GM18520 (cell line): ENCODE results near the gene LIPG.
"Not testable (repeated sequence)": the region's sequence is repeated elsewhere in the genome, so short reads cannot be mapped to it uniquely, and the experiment has no call there.

Source experiments
- ATAC-seq: cut with Tn5 transposase; IDR thresholded peaks from one replicate; pipeline ENCODE4 v1.9.1; 2021; ENCODE audit not compliant: unreplicated experiment

LIPG gene

DNA sequence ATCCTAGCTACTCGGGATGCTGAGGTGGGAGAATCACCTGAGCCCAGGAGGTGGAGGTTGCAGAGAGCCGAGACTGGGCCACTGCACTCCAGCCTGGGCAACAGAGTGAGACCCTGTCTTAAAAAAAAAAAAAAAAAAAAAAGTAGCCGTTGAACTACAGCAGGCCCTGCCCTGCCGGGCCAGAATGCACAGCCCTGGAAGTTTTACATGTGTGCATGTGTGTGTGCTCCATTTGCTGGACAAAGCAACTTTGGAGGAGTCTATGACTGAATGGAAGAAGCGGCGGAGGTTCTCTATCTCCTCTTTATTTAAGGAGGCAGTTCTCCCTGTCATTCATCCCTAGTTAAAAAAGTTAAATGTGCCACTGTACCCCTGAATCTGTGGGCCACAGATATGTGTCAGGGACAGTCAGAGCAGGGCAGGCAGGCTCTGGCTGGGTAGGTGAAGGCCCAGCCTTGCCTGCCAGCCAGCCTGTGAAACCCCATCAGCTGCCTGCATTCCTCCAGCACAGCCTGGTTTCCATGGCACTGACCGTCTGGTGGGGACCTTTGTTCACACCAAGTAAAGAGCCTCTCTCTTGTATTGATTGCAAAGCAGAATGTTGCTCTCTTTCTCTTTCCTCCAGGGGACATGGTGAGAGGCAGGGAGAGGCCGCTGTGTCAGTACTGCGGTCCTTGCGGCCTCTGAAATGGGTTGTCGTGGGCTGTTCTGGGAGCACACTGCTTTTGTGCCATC, 10.9 kb downstream of the LIPG start:
- ATAC-seq = no peak

DNA sequence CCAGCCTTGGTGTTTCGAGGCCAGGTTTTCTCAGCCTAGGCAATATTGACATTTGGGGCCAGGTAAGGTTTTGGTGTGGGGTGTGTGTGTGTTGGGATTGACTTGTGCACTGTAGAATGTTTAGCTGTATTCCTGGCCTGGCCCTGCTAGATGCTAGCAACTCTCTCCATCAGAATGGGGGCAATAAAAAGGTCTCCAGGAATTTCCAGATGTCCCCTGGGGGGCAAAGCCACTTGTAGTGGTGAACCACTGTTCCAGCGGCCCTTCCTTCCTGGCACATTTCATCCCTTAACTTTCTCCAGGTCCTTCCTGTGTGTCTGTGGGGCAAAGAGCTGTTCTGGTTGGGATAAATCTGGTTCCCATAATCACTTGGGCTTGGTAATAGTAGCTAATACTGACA, 12.0 kb downstream of the LIPG start:
- ATAC-seq = no peak

DNA sequence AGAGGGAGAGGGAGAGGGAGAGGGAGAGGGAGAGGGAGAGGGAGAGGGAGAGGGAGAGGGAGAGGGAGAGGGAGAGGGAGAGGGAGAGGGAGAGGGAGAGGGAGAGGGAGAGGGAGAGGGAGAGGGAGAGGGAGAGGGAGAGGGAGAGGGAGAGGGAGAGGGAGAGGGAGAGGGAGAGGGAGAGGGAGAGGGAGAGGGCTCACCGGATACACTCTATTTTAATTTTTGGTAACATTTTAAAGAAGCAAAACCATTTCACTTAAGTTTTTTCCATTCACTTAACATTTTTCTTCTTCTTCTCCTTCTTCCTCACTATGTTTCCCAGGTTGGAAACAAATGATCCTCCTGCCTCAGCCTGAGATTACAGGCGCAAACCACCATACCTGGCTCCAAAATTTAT, 17.2 kb downstream of the LIPG start:
- not testable (repeated sequence) for ATAC-seq

- not testable (repeated sequence) for ATAC-seq
These were observed 17.7 kb downstream of the LIPG start for GRCh38 chr18:49579583-49579982.

GRCh38 chr18:49580279-49580678, 18.4 kb downstream of the LIPG start:
- ATAC-seq = no peak

- no peak for ATAC-seq
These were observed 19.5 kb downstream of the LIPG start for GRCh38 chr18:49581371-49581770.

GRCh38 chr18:49582579-49582978, 20.7 kb downstream of the LIPG start:
- ATAC-seq = no peak

- no peak for ATAC-seq
These were observed 22.5 kb downstream of the LIPG start for GRCh38 chr18:49584394-49584793.

DNA sequence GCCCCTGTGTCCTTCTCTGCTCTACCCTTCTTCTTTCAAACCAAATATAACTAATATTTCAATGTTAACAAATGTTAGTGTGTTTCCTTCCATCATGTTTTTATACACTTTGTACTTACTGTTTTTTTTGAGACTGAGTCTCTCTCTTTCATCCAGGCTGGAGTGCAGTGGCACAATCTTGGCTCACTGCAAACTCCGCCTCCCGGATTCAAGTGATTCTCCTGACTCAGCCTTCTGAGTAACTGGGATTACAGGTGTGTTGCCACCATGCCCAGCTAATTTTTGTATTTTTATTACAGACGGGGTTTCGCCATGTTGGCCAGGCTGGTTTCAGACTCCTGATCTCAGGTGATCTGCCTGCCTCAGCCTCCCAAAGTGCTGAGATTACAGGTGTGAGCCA, 23.1 kb downstream of the LIPG start:
- not testable (repeated sequence) for ATAC-seq

DNA sequence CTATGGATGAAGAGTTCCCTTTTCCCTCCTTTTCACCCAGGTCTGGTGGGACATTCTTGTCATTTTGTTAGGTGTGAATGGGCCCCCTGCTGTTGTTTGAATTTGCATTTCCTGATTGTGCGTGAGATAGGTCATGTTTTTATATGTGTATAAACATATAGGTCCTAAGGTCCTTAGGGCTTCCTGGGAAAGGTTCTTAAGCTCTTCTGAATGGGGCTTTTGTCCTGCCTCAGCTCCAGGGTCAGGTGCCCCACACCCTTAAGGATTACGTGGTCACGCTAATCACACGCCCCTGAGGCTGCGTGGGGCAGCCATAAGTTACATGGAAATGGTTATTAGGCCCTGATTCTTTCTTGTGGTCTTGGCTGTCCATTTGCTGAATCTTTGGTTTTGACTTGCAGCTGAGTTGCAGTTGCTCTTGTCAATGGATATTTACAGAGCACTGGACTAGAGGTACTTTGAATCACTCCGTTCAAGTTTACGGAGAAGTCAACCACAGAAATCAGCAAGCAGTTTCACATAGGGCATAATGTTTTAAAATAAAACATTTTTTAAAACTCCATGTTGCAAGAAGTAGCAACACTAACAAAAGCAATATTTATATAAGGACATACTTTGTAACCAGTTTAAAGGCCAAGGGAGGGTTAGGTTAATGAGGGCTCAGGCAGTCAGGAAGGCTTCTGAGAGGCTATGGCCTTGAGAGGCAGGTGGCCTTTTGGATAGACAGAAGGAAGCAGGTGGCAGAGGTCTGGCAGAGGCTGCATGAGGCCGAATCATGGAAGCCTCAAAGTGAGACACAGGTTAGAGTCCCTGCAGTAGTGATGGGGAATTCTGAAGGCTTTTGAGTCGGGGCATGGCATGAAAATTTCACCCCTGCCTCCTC, 24.2 kb downstream of the LIPG start:
- ATAC-seq = no peak

DNA sequence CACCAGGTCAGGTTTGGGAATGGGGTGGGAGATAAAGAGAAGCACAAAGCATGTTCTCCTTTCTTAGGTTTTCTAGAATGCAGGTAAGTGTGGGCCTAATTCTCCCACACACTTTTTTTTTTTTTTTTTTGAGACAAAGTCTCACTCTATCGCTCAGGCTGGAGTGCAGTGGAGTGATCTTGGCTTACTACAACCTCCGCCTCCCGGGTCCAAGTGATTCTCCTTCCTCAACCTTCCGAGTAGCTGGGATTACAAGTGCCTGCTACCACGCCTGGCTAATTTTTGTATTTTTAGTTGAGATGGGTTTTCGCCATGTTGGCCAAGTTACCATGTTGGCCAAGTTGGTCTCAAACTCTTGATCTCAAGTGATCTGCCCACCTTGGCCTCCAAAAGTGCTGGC, 26.3 kb downstream of the LIPG start:
- ATAC-seq = no peak

GRCh38 chr18:49588971-49589370, 27.1 kb downstream of the LIPG start:
- no peak for ATAC-seq

DNA sequence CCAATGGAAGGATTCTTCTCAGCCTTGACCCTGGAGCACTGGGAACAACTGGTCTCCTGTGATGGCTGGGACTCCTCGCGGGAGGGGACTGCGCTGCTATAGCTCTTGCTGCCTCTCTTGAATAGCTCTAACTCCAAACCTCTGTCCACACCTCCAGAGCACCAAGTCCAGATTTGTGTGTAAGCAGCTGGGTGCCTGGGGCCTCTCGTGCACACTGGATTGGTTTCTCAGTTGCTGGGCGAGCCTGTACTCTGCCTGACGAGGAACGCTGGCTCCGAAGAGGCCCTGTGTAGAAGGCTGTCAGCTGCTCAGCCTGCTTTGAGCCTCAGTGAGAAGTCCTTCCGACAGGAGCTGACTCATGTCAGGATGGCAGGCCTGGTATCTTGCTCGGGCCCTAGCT, 28.8 kb downstream of the LIPG start:
- no peak for ATAC-seq

- ATAC-seq = no peak
These were observed 29.4 kb downstream of the LIPG start for GRCh38 chr18:49591271-49591670.

GRCh38 chr18:49591775-49592174, 29.9 kb downstream of the LIPG start:
- no peak for ATAC-seq

- ATAC-seq = no peak
These were observed 34.8 kb downstream of the LIPG start for GRCh38 chr18:49596687-49597086.

DNA sequence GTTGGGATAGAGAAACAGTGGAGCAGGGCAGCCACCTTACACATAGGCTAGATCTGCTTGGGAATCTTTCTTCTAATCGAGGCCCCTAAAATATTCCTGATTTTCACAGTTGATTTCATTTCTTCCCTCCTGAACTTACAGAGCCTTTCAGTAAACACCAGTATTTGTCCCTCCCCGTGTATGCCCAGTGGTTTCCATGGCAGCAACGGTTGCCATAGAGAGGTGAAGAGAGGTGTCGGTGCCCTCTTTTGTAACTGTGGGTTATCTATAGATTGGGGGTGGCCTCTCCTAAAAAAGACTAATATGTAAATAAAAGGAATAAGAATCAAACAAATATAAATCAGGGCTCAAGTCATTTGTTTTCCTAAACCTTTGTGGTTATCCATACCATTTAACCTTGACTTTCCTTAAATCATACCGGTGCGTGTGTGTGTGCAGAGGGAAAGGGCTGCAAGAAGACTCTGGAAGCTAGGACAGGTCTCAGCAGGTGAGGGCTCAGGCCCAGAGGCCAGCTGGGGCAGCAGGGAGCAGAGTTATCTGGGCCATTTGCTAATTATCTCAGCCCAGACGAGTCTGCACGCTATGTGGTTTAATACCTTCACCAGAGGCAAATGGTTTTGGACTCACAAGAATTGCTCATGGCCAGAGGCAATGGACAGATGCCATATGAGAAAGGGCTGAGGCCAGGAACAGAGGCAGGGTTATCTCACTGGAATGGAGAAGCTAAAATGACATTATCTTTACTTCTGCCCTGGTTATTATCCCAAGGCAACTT, 35.5 kb downstream of the LIPG start:
- ATAC-seq = no peak

DNA sequence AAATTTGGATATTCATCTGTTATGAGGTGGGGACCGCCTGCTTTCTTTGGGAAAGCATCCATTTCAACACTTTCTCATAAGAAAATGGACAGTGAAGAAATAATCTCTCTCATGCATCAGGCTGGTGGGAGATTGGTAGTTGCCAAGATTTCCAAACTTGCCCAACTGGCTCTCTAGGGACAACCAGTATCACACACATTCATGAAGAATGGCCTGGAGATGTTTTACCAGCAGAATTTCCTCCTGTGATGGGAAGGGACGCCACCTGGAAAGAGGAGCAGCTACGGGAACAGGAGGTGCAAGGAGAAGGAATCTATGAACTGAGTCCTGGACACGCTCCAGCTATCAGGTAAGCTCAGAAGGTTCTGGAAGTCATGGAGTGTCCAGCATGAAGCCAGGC, 39.4 kb downstream of the LIPG start:
- no peak for ATAC-seq

DNA sequence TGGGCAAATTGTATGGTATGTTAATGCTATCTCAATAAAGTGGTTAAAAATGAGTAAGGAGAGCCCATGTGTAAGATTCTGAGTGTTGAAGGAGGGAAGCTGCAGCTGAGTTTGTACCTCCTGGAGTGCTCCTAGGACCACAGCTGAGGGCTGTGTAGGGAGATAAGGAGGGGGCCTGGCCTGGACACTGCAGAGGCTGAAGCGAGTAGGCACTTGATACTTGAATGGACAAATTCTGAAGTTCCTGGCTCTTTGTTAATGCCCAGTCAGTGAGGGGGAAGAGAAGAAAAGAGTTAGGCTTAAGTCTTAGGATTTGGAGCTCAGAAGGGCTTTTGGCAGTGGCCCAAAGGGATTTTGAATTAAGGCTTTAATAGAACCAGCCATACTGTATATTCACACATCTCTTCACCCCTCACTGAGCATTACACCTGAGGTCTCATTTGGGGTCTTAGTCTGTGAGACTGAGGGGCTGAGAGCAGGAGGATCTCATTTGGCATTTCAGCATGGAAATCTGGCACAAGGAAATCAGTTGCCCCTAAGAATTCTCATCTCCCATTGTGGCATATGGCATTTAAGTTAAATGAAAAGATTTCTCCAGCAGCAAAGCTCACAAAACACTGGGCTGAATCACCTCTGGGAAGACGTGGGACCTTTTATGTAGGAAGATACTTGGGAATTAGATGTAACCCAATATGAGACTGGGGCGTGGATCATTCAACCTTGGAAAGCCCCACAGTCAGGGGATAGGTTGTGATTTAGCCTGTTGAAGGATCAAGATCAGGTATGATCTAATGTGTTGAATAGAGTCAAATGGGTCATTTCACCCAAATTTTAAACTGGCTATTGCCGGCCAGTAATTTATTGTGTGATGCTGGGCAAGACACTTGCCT, 46.8 kb downstream of the LIPG start:
- ATAC-seq = no peak

- no peak for ATAC-seq
These were observed 47.6 kb downstream of the LIPG start for GRCh38 chr18:49609256-49610021.
